Measurements from ENCODE around the gene SLC16A2. TPM values are rescaled to one million over a fixed set of nuclear protein-coding genes. Genes with fewer than 3 reads are reported as not detected.

SLC16A2 gene
- total RNA-seq, 1 experiment from 2014 or later: 55.2 TPM

DNA sequence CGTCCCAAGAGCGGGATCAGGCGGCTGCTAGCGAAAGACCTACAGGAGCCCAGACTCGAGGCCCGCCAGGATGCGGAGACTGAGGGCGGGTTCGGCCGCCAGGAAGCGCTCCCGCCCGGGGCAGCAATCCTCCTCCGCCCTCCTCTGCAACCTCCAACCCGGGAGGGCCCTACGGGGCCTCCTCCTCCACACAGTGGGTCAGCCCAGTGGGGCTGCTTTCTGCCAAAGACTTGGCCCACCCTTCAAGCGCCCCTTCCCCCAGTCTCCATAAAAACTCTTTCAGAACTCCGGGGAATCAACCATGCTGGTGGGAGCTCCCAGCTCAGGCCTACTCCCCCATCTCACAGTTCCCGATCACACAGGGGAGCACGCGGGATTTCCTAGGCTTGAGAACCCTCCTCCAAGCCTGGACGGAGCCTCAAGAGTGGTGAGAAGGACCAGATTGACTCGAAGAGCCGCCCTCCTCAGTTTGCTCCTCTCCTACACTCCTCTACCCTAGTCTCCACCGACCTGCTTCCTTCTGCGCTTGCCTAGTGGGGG is 115.6 kb downstream of the SLC16A2 start:
- Mint-ChIP-seq H3K27ac (peak overlapping the region; percentile 85; the same call in 1 of the 2 replicates), H3K9me3 (no peaks in the 10 kb centered on the region), H3K4me3 (peak overlapping the region; percentile 66), H3K36me3 (peaks cover 5% of the 10 kb centered on the region; the same call in 1 of the 2 replicates), H3K27me3 (ENCODE audit: low read depth) (no peaks in the 10 kb centered on the region; the same call in 1 of the 2 replicates), H3K4me1 (peaks cover 34% of the 10 kb centered on the region)
- ATAC-seq: peak; percentile 43
- ChIA-PET POLR2A (no interaction called here), CTCF (interaction anchor here (1.0 to 4.1 kb wide), 4 partner anchors 10 to 154 kb away, joined by 3 to 68 read pairs (median 4); no protein-coding TSS in a partner anchor)
- TF ChIP-seq GRHL2 (CRISPR knock-in tag; IDR thresholded peaks at IDR 0.05; ENCODE audit: insufficient replicate concordance, severe bottlenecking) (no peak), ZNF396 (CRISPR knock-in tag; IDR thresholded peaks at IDR 0.05; ENCODE audit: borderline replicate concordance) (no peak), NFYB (CRISPR knock-in tag; conservative IDR thresholded peaks at IDR 0.05; ENCODE audit: low read depth) (no peak), OVOL2 (CRISPR knock-in tag; IDR thresholded peaks at IDR 0.05; ENCODE audit: borderline replicate concordance) (no peak), CREM (CRISPR knock-in tag; IDR thresholded peaks at IDR 0.05) (no peak)
- TF ChIP-seq, protein P1, sequence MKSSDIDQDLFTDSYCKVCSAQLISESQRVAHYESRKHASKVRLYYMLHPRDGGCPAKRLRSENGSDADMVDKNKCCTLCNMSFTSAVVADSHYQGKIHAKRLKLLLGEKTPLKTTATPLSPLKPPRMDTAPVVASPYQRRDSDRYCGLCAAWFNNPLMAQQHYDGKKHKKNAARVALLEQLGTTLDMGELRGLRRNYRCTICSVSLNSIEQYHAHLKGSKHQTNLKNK (CRISPR knock-in tag; IDR thresholded peaks at IDR 0.05): no peak
- peak; percentile 14 for DNase-seq (ENCODE audit: low spot score)

DNA sequence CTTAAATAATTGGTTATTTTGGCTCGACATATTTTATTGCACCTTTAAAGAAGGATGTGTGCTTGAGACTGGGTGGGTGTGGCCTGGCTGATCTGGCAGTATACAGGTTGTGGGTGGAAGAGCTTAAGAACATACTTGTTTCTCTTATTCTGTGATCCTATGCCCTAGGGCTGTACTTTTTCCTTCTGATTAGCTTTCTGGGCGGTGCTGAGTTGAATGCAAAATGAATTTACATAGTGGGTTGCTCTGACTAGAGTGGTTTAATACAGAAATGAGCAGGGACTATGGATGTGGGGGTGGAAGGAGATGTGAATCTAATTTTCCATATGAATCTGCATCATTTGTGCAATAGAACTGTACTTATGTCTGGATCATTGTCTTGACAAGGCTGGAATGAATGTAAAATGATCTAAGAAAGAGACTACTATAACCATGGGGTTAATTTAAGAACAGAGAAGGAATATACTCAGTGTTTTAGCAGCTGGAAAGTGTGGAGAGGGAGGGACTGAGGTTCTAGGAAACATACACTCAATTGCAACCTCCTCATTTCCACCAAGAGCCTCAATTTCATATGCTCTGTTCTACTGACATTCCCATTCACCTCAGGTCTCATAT is 119.4 kb downstream of the SLC16A2 start:
- H3K27me3 Mint-ChIP-seq (ENCODE audit: low read depth): no peaks in the 10 kb centered on the region; the same call in 1 of the 2 replicates
- H3K9me3 Mint-ChIP-seq: no peaks in the 10 kb centered on the region
- no peak for DNase-seq (ENCODE audit: low spot score)
- no peak overlapping the region for H3K27ac Mint-ChIP-seq
- POLR2A ChIA-PET: no interaction called here
- ATAC-seq: no peak
- TF ChIP-seq ELF4 (CRISPR knock-in tag; IDR thresholded peaks at IDR 0.05; ENCODE audit: low read depth): no peak
- TF ChIP-seq SMAD3 (CRISPR knock-in tag; IDR thresholded peaks at IDR 0.05; ENCODE audit: borderline replicate concordance): no peak
- no peak for TF ChIP-seq FOXJ3 (CRISPR knock-in tag; IDR thresholded peaks at IDR 0.05; ENCODE audit: borderline replicate concordance)
- no peak for TF ChIP-seq KAT7 (CRISPR knock-in tag; IDR thresholded peaks at IDR 0.05; ENCODE audit: borderline replicate concordance)
- no peak for TF ChIP-seq RORB (CRISPR knock-in tag; IDR thresholded peaks at IDR 0.05)
- no peak for TF ChIP-seq PRRX2 (CRISPR knock-in tag; IDR thresholded peaks at IDR 0.05)
- TF ChIP-seq, protein P2, sequence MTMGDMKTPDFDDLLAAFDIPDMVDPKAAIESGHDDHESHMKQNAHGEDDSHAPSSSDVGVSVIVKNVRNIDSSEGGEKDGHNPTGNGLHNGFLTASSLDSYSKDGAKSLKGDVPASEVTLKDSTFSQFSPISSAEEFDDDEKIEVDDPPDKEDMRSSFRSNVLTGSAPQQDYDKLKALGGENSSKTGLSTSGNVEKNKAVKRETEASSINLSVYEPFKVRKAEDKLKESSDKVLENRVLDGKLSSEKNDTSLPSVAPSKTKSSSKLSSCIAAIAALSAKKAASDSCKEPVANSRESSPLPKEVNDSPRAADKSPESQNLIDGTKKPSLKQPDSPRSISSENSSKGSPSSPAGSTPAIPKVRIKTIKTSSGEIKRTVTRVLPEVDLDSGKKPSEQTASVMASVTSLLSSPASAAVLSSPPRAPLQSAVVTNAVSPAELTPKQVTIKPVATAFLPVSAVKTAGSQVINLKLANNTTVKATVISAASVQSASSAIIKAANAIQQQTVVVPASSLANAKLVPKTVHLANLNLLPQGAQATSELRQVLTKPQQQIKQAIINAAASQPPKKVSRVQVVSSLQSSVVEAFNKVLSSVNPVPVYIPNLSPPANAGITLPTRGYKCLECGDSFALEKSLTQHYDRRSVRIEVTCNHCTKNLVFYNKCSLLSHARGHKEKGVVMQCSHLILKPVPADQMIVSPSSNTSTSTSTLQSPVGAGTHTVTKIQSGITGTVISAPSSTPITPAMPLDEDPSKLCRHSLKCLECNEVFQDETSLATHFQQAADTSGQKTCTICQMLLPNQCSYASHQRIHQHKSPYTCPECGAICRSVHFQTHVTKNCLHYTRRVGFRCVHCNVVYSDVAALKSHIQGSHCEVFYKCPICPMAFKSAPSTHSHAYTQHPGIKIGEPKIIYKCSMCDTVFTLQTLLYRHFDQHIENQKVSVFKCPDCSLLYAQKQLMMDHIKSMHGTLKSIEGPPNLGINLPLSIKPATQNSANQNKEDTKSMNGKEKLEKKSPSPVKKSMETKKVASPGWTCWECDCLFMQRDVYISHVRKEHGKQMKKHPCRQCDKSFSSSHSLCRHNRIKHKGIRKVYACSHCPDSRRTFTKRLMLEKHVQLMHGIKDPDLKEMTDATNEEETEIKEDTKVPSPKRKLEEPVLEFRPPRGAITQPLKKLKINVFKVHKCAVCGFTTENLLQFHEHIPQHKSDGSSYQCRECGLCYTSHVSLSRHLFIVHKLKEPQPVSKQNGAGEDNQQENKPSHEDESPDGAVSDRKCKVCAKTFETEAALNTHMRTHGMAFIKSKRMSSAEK (CRISPR knock-in tag; IDR thresholded peaks at IDR 0.05; ENCODE audit: borderline replicate concordance): no peak
- TF ChIP-seq ZNF423 (CRISPR knock-in tag; IDR thresholded peaks at IDR 0.05): no peak
- no peak for TF ChIP-seq CREM (CRISPR knock-in tag; IDR thresholded peaks at IDR 0.05)
- TF ChIP-seq ESRRA (CRISPR knock-in tag; IDR thresholded peaks at IDR 0.05; ENCODE audit: borderline replicate concordance): no peak
- no peak for TF ChIP-seq PRDM15 (CRISPR knock-in tag; IDR thresholded peaks at IDR 0.05)
- no peak for TF ChIP-seq ZNF416 (CRISPR knock-in tag; IDR thresholded peaks at IDR 0.05)
- TF ChIP-seq ATF1 (CRISPR knock-in tag; IDR thresholded peaks at IDR 0.05): no peak
- no peak for TF ChIP-seq ZNF138 (CRISPR knock-in tag; conservative IDR thresholded peaks at IDR 0.05)
- no peak for TF ChIP-seq TP53 (CRISPR knock-in tag; IDR thresholded peaks at IDR 0.05)
- no peak for TF ChIP-seq TEAD1 (CRISPR knock-in tag; IDR thresholded peaks at IDR 0.05)
- TF ChIP-seq MAX (CRISPR knock-in tag; IDR thresholded peaks at IDR 0.05): no peak
- TF ChIP-seq, protein P3, sequence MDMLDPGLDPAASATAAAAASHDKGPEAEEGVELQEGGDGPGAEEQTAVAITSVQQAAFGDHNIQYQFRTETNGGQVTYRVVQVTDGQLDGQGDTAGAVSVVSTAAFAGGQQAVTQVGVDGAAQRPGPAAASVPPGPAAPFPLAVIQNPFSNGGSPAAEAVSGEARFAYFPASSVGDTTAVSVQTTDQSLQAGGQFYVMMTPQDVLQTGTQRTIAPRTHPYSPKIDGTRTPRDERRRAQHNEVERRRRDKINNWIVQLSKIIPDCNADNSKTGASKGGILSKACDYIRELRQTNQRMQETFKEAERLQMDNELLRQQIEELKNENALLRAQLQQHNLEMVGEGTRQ (CRISPR knock-in tag; IDR thresholded peaks at IDR 0.05): no peak
- TF ChIP-seq NR2C2 (CRISPR knock-in tag; IDR thresholded peaks at IDR 0.05): no peak
- TF ChIP-seq IRF2 (CRISPR knock-in tag; IDR thresholded peaks at IDR 0.05; ENCODE audit: borderline replicate concordance, low read depth): no peak
- peaks cover 22% of the 10 kb centered on the region for H3K4me1 Mint-ChIP-seq
- no peak overlapping the region for H3K4me3 Mint-ChIP-seq
- CTCF ChIA-PET: interaction anchor here (1.1 kb wide), 1 partner anchor 159 kb away, joined by 3 read pairs; no protein-coding TSS in a partner anchor
- H3K36me3 Mint-ChIP-seq: no peaks in the 10 kb centered on the region
